ENCODE results near the gene DNMT3A. TPM values are rescaled to one million over a fixed set of nuclear protein-coding genes. Genes with fewer than 3 reads are reported as not detected.

DNMT3A gene
- total and polyA plus RNA-seq, 8 donors, result 3.4 to 47.4 (median 15.8) TPM

DNA sequence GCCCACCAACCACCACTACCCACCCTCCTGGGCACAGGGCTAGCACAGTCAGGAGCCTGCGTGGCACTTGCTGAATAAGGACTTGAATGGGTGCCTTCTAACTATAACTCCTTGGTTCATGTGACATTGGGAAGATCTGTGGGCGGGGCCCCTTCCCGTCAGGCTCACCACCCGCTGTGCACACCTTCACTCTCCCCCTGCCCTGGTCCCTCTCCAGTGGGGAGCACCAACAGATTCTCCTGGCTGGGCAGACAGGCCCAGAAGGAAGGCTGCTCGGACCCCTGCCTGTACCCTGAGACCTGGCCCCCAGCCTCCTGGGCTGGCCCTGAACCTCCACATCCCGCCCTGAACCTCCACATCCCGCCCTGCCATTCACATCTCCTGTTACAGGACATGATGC is 139.9 kb downstream of the DNMT3A start:
- 88 to 97% (median 96%) methylated on average over 6 to 7 of the region's 7 CpGs for WGBS, 5 donors
- Histone ChIP-seq H3K36me3 (no peaks in the 10 kb centered on the region), H3K27ac (no peak overlapping the region), H3K4me3 (no peak overlapping the region), H3K27me3 (peaks cover 0 to 6% (median 6%) of the 10 kb centered on the region in 3 donors), H3K4me1 (peaks cover 0 to 6% (median 0%) of the 10 kb centered on the region in 4 donors), H3K9me3 (no peaks in the 10 kb centered on the region)
- TF ChIP-seq CTCF (IDR thresholded peaks at IDR 0.05) (no peak), POLR2A (IDR thresholded peaks at IDR 0.05) (no peak), EP300 (IDR thresholded peaks at IDR 0.05) (no peak), POLR2AphosphoS5 (IDR thresholded peaks at IDR 0.05) (no peak)
- intact Hi-C loops (cut with DNase I; ENCODE audit: low total_unique reads), result no loop called here
- no peak for DNase-seq

DNA sequence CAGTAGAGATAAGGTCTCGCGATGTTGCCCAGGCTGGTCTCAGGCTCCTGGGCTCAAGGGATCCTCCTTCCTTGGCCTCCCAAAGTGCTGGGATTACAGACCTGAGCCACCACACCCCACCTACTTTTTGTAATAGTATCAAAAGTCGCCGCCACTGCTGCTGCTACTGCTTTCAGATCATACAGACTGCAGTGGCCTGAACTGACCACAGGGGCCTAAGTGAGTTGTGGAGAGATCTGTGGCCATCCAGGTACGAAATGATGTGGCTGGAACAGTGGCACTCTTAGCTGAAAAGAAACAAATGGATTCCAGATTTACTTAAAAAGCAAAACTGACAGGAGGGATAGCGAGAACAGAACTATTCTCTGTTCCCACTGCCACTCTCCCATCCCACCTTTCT is 140.5 kb downstream of the DNMT3A start:
- peaks cover 0 to 6% (median 6%) of the 10 kb centered on the region in 3 donors for H3K27me3 ChIP-seq
- peaks cover 0 to 11% (median 2%) of the 10 kb centered on the region in 4 donors for H3K4me1 ChIP-seq
- 64 to 80% (median 69%) methylated on average over 6 of the region's 6 CpGs for WGBS, 5 donors
- no peaks in the 10 kb centered on the region for H3K36me3 ChIP-seq
- TF ChIP-seq POLR2A (IDR thresholded peaks at IDR 0.05), result no peak
- no peak for TF ChIP-seq POLR2AphosphoS5 (IDR thresholded peaks at IDR 0.05)
- no peak for TF ChIP-seq CTCF (IDR thresholded peaks at IDR 0.05)
- no peak for TF ChIP-seq EP300 (IDR thresholded peaks at IDR 0.05)
- no peak for DNase-seq
- intact Hi-C loops (cut with DNase I; ENCODE audit: low total_unique reads), result no loop called here
- no peak overlapping the region for H3K27ac ChIP-seq
- no peak overlapping the region for H3K4me3 ChIP-seq
- H3K9me3 ChIP-seq, result no peaks in the 10 kb centered on the region

GRCh38 chr2:25198576-25198975 is 143.1 kb downstream of the DNMT3A start:
- Histone ChIP-seq H3K27ac (no peak overlapping the region), H3K9me3 (no peaks in the 10 kb centered on the region), H3K27me3 (no peaks in the 10 kb centered on the region), H3K4me3 (no peak overlapping the region), H3K36me3 (no peaks in the 10 kb centered on the region), H3K4me1 (peaks cover 0 to 8% (median 4%) of the 10 kb centered on the region in 4 donors)
- no peak for DNase-seq
- intact Hi-C loops (cut with DNase I; ENCODE audit: low total_unique reads), result no loop called here
- TF ChIP-seq EP300 (IDR thresholded peaks at IDR 0.05), result no peak
- no peak for TF ChIP-seq CTCF (IDR thresholded peaks at IDR 0.05)
- TF ChIP-seq POLR2AphosphoS5 (IDR thresholded peaks at IDR 0.05), result no peak
- no peak for TF ChIP-seq POLR2A (IDR thresholded peaks at IDR 0.05)
- WGBS, 5 donors, result 60 to 74% (median 68%) methylated on average over 5 of the region's 5 CpGs

DNA sequence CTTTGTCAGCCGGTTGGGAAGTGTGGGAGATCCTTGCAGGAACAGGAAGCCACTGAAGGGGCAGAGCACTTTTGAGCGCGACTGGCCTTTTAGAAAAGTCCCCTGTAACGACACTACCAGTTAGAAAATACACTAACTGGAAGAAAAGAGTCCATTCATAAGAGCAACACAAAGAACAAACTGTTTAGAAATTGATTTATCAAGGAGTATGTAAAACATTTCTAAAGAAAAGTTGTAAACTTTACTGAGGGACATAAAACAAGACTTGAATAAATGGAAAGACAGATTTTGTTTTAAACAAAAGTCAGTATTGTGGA is 143.6 kb downstream of the DNMT3A start:
- Histone ChIP-seq H3K4me1 (peaks cover 0 to 8% (median 4%) of the 10 kb centered on the region in 4 donors), H3K9me3 (no peaks in the 10 kb centered on the region)

More for the DNA sequence above, 143.6 kb downstream of the DNMT3A start:
- Histone ChIP-seq H3K27me3 (no peaks in the 10 kb centered on the region), H3K4me3 (no peak overlapping the region), H3K36me3 (no peaks in the 10 kb centered on the region), H3K27ac (no peak overlapping the region)
- intact Hi-C loops (cut with DNase I; ENCODE audit: low total_unique reads), result no loop called here
- TF ChIP-seq CTCF (IDR thresholded peaks at IDR 0.05) (no peak), EP300 (IDR thresholded peaks at IDR 0.05) (no peak), POLR2AphosphoS5 (IDR thresholded peaks at IDR 0.05) (no peak), POLR2A (IDR thresholded peaks at IDR 0.05) (no peak)
- WGBS, 5 donors, result 39 to 53% (median 40%) methylated on average over 4 of the region's 4 CpGs
- no peak for DNase-seq

All from stomach (tissue), 9 donors.